HG03575 (cell line): ENCODE results near the gene ATP2B1.
A peak's percentile ranks its signal among the peaks of the same experiment; 100 is the strongest.

Experiments used
- ATAC-seq: cut with Tn5 transposase; IDR thresholded peaks from one replicate; pipeline ENCODE4 v1.9.1; 2021; ENCODE audit not compliant: unreplicated experiment, insufficient number of reproducible peaks, low FRiP score; ENCODE audit errors: extremely low read depth

Gene ATP2B1

GRCh38 chr12:89632778-89633177 lies 75.9 kb downstream of the ATP2B1 start:
- ATAC-seq, result no peak

- ATAC-seq, result no peak
Measured at GRCh38 chr12:89622115-89622514, 86.5 kb downstream of the ATP2B1 start.

DNA sequence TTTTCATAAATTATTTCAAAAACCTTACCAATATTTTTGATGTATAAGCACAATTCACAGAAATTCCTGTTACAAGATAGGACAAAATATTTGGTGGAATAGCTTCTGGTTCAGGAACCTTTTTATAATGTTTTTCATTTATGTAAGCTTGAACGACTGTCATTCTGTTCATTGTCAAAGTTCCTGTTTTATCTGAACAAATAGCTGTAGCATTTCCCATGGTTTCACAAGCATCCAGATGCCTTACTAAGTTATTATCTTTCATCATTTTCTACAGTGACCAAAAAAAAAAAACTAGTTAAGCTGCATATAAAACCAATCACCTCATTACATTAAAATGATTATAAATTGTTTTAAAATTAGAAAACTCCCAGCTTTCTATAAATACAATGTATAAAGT lies 87.1 kb downstream of the ATP2B1 start:
- no peak for ATAC-seq

DNA sequence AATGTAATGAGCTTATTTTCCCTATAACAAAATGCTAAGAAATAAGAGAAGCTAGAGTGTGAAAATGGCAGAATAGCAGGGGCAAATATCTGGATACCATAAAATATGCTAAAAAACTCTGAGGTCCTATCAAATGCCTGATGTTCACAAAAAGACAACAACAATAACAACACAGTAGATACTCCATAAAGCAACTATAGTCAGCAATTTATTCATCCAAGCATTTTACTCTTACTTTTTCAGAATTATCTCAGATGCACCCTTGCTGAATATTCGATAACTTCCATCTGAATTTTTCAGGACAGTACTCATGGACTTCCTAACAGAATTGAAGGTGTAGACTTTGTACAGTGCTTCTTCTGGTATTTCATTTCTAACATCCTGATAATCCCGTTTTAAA lies 88.9 kb downstream of the ATP2B1 start:
- ATAC-seq, result no peak

- no peak for ATAC-seq
Measured at GRCh38 chr12:89618113-89618862, 90.3 kb downstream of the ATP2B1 start.

DNA sequence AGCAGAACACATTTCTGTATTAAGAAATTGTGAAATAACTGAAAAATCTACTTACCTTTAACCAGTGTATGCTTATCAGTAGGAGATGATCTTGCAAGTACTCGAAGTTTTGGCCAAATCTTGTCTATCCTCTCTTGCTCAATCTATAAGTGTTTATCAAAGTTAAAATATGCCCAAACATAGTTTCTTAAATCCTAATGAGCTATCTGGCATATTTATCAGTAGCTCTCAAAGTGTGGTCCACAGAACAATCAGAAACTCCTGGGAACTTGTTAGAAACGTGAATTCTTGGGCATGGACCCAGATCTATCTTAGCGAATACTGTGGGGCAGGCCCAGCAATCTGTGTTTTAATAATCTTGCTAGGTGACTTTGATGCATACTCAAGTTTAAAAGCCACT lies 98.3 kb downstream of the ATP2B1 start:
- ATAC-seq, result no peak

GRCh38 chr12:89603678-89604077 lies 105.0 kb downstream of the ATP2B1 start:
- ATAC-seq, result no peak

- ATAC-seq, result peak; percentile 78
Measured at GRCh38 chr12:89597770-89598169, 110.9 kb downstream of the ATP2B1 start.

DNA sequence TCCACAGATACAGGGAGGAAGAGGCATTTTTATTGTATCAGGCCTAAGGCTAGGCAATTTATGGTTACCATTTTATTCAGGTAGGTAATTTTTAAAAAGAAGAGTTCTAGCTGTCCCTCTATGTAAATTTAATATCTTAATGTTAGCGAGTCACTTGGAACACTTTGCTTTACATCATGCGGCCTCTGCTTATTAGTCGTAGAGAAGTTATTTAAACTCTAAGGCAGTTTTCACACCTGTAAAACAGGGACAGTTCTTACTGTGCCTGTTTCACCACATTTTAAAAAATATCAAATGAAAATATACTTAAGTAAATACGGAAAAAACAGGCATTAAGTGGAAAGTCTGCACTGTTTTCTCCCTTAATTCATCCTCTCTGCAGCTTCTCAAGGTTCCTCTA lies 111.4 kb downstream of the ATP2B1 start:
- no peak for ATAC-seq

- ATAC-seq, result no peak
Measured at GRCh38 chr12:89593873-89594272, 114.8 kb downstream of the ATP2B1 start.

DNA sequence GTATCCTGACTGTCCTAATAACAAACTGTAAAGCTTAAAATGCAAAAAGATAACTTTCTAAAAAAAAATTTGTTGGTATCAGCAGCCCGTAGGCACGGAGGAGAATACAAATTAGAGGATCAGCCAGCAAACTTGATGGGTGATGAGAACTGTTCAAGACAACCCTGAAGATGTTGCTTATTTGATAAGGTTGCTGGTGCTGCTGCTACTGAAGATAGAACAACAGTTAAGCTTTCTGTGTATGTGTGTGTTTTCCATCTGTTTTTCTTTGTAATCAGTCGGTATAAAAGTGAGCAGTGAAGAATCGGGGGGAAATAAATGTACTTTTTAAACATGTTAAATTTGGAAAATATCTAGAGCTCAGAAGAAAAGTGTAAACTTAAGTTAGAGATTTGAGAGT lies 115.4 kb downstream of the ATP2B1 start:
- no peak for ATAC-seq

DNA sequence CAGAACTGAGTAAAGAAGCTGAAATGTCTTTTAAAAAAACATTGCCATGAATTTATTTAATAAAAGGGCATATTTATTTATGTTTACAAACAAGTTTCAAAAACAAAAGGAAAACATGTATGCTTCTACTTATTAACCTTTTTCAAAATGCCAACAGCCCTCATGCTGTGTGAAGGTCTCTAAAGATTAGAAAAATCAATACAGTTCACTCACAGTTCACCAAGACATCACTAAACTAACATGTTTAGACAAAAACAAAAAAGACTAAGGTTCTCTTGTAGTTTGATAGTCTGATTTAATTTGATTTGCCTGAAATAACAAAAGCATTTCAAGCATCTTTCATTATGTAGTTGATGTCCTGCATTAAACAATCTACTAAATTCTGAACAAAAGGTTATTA lies 118.9 kb downstream of the ATP2B1 start:
- no peak for ATAC-seq

DNA sequence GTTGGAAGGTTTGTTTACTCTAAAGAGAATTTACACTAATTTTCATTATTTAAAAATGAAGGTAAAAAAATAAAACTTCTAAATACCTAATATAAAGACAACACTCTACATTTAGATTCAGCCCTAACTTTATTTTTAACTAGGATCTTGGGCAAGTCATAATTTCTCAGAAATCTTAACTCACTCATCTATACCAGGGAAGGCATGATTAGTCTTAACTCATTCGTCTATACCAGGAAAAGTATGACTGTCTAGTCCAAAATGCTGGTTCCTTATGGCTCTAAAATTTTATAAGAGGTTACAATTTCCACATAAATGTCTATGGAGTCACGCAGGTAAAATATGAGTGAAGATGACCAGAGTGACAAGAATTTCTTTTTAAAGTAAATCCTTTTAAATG lies 130.1 kb downstream of the ATP2B1 start:
- no peak for ATAC-seq

- no peak for ATAC-seq
Measured at GRCh38 chr12:89576572-89577220, 131.9 kb downstream of the ATP2B1 start.

- no peak for ATAC-seq
Measured at GRCh38 chr12:89575374-89575773, 133.3 kb downstream of the ATP2B1 start.

GRCh38 chr12:89574736-89575208 lies 133.9 kb downstream of the ATP2B1 start:
- no peak for ATAC-seq

DNA sequence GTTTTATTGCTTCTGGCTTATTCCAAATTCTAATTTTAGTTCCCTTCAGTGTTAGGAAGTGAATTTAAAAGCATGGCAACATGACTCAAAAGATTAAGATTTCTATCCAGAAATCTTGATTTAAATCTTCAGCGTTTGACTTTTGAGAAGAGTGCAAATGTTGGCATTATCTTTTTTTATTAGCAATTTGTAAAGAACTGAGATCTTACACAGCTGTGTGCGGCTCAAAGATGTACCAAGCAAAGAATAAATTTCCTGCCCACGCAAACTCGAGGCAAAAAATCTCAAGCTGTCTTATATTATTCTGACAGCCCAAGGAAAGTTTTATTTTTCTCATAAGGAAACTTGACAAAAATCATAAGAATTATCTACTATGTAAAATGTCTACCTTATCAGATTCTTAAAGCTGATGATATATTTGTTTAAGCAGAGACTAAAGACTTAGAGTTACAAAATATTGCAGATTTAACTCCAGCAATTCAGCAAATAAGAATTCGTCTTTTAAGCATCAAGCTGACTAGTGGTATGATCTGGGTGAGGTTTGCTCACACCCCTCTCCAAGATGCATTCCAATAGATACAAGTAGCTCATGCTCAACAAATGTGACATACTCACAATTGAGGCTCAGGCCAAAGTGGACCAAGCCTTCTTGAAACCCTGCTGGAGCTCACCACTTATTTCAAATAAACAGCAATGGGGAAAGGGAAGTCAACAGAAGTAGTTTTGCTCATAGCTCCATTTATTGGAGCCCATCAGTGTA lies 135.4 kb downstream of the ATP2B1 start:
- ATAC-seq, result no peak

- no peak for ATAC-seq
Measured at GRCh38 chr12:89571491-89572195, 137.0 kb downstream of the ATP2B1 start.

DNA sequence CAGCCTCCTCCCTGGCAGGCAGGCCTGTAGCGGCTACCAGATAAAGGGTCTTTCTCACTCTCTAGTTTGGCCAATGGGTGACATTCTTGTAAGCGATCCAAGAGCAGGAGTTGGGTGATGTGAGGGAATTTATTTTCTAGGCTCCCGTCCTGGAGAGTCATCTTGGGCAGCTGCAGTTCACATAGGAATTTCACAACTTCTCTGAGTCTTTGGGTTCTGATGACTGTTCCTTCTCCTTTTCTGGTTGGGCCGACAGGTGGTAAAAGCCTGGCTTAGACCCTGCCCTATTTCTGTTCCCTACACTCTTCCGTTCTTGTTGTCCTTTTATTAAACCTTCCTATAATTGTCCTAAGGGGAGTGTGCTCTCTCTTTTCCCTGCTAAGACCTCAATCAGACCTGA lies 140.2 kb downstream of the ATP2B1 start:
- no peak for ATAC-seq
